HCT116 (cell line): ENCODE results near the gene ASB14. TPM values are rescaled to one million over a fixed set of nuclear protein-coding genes. Genes with fewer than 3 reads are reported as not detected.

Source experiments
- ATAC-seq: fragments of 200-7000 bp; cut with Tn5 transposase; 2 replicates; pipeline ENCODE4 v1.9.1; 2020; ENCODE audit warnings: mild to moderate bottlenecking, moderate library complexity
- BruUV-seq: library from RNA; stranded (reverse); fragments of 400-500 nt; replicated peaks from 2 replicates; lab custom pipeline; 2021; lab: Mats Ljungman, UMichigan
- CTCF ChIA-PET: fragments of 300-600 bp; sonication (Branson Sonifier 250); formaldehyde crosslinking; loops from one replicate; lab custom pipeline; 2021; ENCODE audit warnings: antibody characterized with exemption; lab: Charles Lee
- POLR2A ChIA-PET: fragments of 300-600, 350-600 bp; sonication (Branson Sonifier 250); formaldehyde crosslinking; loops from one replicate; lab custom pipeline; 2021; ENCODE audit warnings: antibody characterized with exemption; lab: Charles Lee
- RAD21 ChIA-PET, 2 experiments: fragments of 300-600 bp; sonication (Branson Sonifier 250); formaldehyde crosslinking; loops; one replicate each; lab custom pipeline; 2023; ENCODE audit warnings: low total read pairs in 2 of 2; ENCODE audit not compliant: uncharacterized antibody in 2 of 2, unreplicated experiment in 2 of 2, low non-redundant PET in 1 of 2; lab: Charles Lee
- DNase-seq: peaks from one replicate; pipeline ENCODE4 v3.0.0-alpha.2; 2010; ENCODE audit warnings: low read depth, low spot score
- H2AFZ ChIP-seq: fragments of 200-600 bp; shearing (Covaris generic), sonication (generic); 2 replicates; pipeline ENCODE4 v1.6.1; 2017; ENCODE audit warnings: low read depth, mixed run types, mixed read lengths, antibody characterized with exemption, low read length; ENCODE audit not compliant: poor library complexity, severe bottlenecking
- H3K27ac ChIP-seq: 2 replicates; pipeline ENCODE4 v1.5.1; 2012; ENCODE audit warnings: low read depth, low read length
- H3K27me3 ChIP-seq: fragments of 200-600 bp; sonication (generic); 2 replicates; pipeline ENCODE4 v1.6.1; 2016; ENCODE audit warnings: mixed run types, low read length, mixed read lengths; ENCODE audit not compliant: insufficient read depth
- H3K36me3 ChIP-seq, 2 experiments: fragments of 200-500 bp in 1 of 2; fragments of 200-600 bp in 1 of 2; sonication (Bioruptor generic) in 1 of 2; sonication (generic) in 1 of 2; 2 replicates each; pipeline versions ENCODE4 v1.5.1 to v1.6.1; 2014 to 2016; ENCODE audit warnings: low read length in 2 of 2, inconsistent platforms in 1 of 2, mixed read lengths in 1 of 2, mixed run types in 1 of 2; ENCODE audit not compliant: insufficient read depth in 2 of 2, control insufficient read depth in 1 of 2
- H3K4me1 ChIP-seq, 2 experiments: fragments of 200-600 bp in 1 of 2; sonication (generic) in 1 of 2; 2 replicates each; pipeline versions ENCODE4 v1.5.1 to v1.6.1; 2012 to 2017; ENCODE audit warnings: low read length in 2 of 2, inconsistent platforms in 1 of 2, mild to moderate bottlenecking in 1 of 2, mixed read lengths in 1 of 2, mixed run types in 1 of 2, moderate library complexity in 1 of 2; ENCODE audit not compliant: insufficient read depth in 2 of 2, control insufficient read depth in 1 of 2
- H3K4me2 ChIP-seq: fragments of 200-600 bp; sonication (generic); 2 replicates; pipeline ENCODE4 v1.6.1; 2017; ENCODE audit warnings: mixed run types, low read length, mixed read lengths
- H3K4me3 ChIP-seq, 2 experiments: fragments of 200-600 bp in 1 of 2; sonication (generic) in 1 of 2; replicated peaks in 1 of 2; 2 replicates each; pipeline ENCODE4 v1.5.1; 2011 to 2016; ENCODE audit warnings: low read length in 2 of 2, control low read depth in 1 of 2, low read depth in 1 of 2, mild to moderate bottlenecking in 1 of 2, mixed read lengths in 1 of 2, mixed run types in 1 of 2
- H3K79me2 ChIP-seq: fragments of 200-600 bp; sonication (generic); 2 replicates; pipeline ENCODE4 v1.6.1; 2017; ENCODE audit warnings: mild to moderate bottlenecking, mixed run types, low read length, moderate library complexity, mixed read lengths; ENCODE audit not compliant: insufficient read depth
- H3K9ac ChIP-seq: fragments of 200-600 bp; sonication (generic); 2 replicates; pipeline ENCODE4 v1.6.1; 2016; ENCODE audit warnings: low read length, mixed read lengths
- H3K9me2 ChIP-seq: fragments of 200-600 bp; sonication (generic), shearing (Covaris generic); 2 replicates; pipeline ENCODE4 v1.6.1; 2017; ENCODE audit warnings: mixed run types, mild to moderate bottlenecking, moderate library complexity; ENCODE audit not compliant: insufficient read depth
- H3K9me3 ChIP-seq, 2 experiments: fragments of 200-500 bp in 1 of 2; fragments of 200-600 bp in 1 of 2; sonication (Bioruptor generic) in 1 of 2; sonication (generic) in 1 of 2; 2 replicates each; pipeline ENCODE4 v1.6.1; 2014 to 2017; ENCODE audit warnings: low read length in 2 of 2, mixed read lengths in 2 of 2, inconsistent platforms in 1 of 2, low read depth in 1 of 2, mild to moderate bottlenecking in 1 of 2, mixed run types in 1 of 2, moderate library complexity in 1 of 2; ENCODE audit not compliant: control insufficient read depth in 1 of 2, insufficient read depth in 1 of 2
- H4K20me1 ChIP-seq: fragments of 200-600 bp; sonication (generic), shearing (Covaris generic); 2 replicates; pipeline ENCODE4 v1.6.1; 2017; ENCODE audit warnings: mixed run types, mild to moderate bottlenecking, moderate library complexity; ENCODE audit not compliant: insufficient read depth
- CBX3 ChIP-seq: IDR thresholded peaks from 2 replicates; pipeline ENCODE4 v1.6.1; 2012; ENCODE audit warnings: low read depth
- CEBPB ChIP-seq: IDR thresholded peaks from 2 replicates; pipeline ENCODE4 v1.6.1; 2012; ENCODE audit warnings: low read depth
- EZH2phosphoT487 ChIP-seq: fragments of 200-600 bp; IDR thresholded peaks from 2 replicates; pipeline ENCODE4 v1.6.1; 2018; ENCODE audit warnings: antibody characterized with exemption, borderline replicate concordance
- JUND ChIP-seq: IDR thresholded peaks from 2 replicates; pipeline ENCODE4 v1.6.1; 2012
- POLR2A ChIP-seq: IDR thresholded peaks from 2 replicates; pipeline ENCODE4 v1.7.0; 2011; ENCODE audit warnings: borderline replicate concordance; ENCODE audit not compliant: insufficient read depth, insufficient read length; ENCODE audit errors: extremely low read depth
- POLR2AphosphoS5 ChIP-seq: IDR thresholded peaks from 2 replicates; pipeline ENCODE4 v1.6.1; 2011; ENCODE audit warnings: mild to moderate bottlenecking, low read depth, low read length, moderate library complexity
- RAD21 ChIP-seq: IDR thresholded peaks from 2 replicates; pipeline ENCODE4 v1.6.1; 2012; ENCODE audit warnings: low read depth, mild to moderate bottlenecking
- SP1 ChIP-seq: IDR thresholded peaks from 2 replicates; pipeline ENCODE4 v1.6.1; 2012; ENCODE audit warnings: low read depth
- YY1 ChIP-seq: IDR thresholded peaks from 2 replicates; pipeline ENCODE4 v1.6.1; 2011; ENCODE audit warnings: low read length, low read depth, moderate library complexity, mild to moderate bottlenecking; ENCODE audit not compliant: insufficient replicate concordance; ENCODE audit errors: extremely low read depth
- ZFX ChIP-seq: fragments of 450-650 bp; IDR thresholded peaks from 2 replicates; pipeline ENCODE4 v1.6.1; 2017
- ZNF274 ChIP-seq: fragments of 200-500 bp; sonication (Bioruptor generic); IDR thresholded peaks from 2 replicates; pipeline ENCODE4 v1.6.1; 2014; ENCODE audit warnings: mild to moderate bottlenecking, low read depth, low read length, inconsistent platforms
- intact Hi-C: fragments of 100-400 bp; cut with micrococcal nuclease; formaldehyde crosslinking; loops from 2 replicates; pipeline ENCODE4 v1.10.0; 2022
- total RNA-seq: library from RNA; stranded (reverse); gene quantifications from one replicate; pipeline ENCODE4 v1.2.1, GENCODE V29; 2021; ENCODE audit not compliant: unreplicated experiment
- TF ChIP-seq, protein P1 (sequence below): IDR thresholded peaks from 2 replicates; pipeline ENCODE4 v1.6.1; 2011; ENCODE audit warnings: mild to moderate bottlenecking, low read length, moderate library complexity; ENCODE audit not compliant: insufficient replicate concordance; ENCODE audit errors: extremely low read depth
- TF ChIP-seq, protein P2 (sequence below): IDR thresholded peaks from 2 replicates; pipeline ENCODE4 v1.6.1; 2012
- TF ChIP-seq, protein P3 (sequence below), 3 experiments: fragments of 200-600 bp in 1 of 3; sonication (generic) in 1 of 3; IDR thresholded peaks in 2 of 3; conservative IDR thresholded peaks in 1 of 3; 2 replicates each; pipeline ENCODE4 v1.5.1; 2012 to 2017; ENCODE audit warnings: low read depth in 2 of 3, low read length in 2 of 3, antibody characterized with exemption in 1 of 3, borderline replicate concordance in 1 of 3, control low read depth in 1 of 3, mild to moderate bottlenecking in 1 of 3, mixed read lengths in 1 of 3, mixed run types in 1 of 3, moderate library complexity in 1 of 3; ENCODE audit not compliant: insufficient read depth in 1 of 3
- TF ChIP-seq, protein P4 (sequence below): IDR thresholded peaks from 2 replicates; pipeline ENCODE4 v1.6.1; 2012; ENCODE audit warnings: low read depth

ASB14 gene
- total RNA-seq, 1 experiment from 2014 or later, result not detected

DNA sequence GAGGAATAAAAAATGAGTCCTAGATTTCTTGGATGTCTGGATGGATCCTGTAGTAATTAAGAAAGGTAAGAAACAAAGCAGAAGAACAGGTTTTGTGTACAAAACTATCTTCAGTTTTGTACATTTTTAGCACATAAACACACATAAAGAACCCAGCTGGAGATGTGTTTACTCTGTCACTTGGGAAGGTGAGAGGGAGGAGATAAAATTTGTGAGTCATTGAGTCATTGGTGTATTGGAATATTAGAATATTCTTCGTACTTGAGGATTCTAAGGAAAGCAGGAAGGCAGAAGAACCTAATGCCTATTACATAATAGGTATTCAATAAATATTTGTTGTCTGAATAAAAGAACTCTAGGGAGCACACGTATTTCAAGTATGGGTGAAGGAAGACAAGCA, 47.5 kb downstream of the ASB14 start:
- no peak for ATAC-seq
- Histone ChIP-seq H3K27ac (no peak overlapping the region), H3K4me3 (no peak overlapping the region), H3K27me3 (no peaks in the 10 kb centered on the region), H2AFZ (no peak overlapping the region), H4K20me1 (no peaks in the 10 kb centered on the region), H3K4me2 (no peak overlapping the region), H3K4me1 (no peaks in the 10 kb centered on the region), H3K36me3 (peaks cover 18 to 37% of the 10 kb centered on the region in 2 experiments), H3K79me2 (no peaks in the 10 kb centered on the region), H3K9me3 (no peaks in the 10 kb centered on the region), H3K9me2 (no peaks in the 10 kb centered on the region), H3K9ac (no peak overlapping the region)
- intact Hi-C loops, result no loop called here
- POLR2A ChIA-PET, result no interaction called here
- RAD21 ChIA-PET, result no interaction called here
- CTCF ChIA-PET, result no interaction called here
- TF ChIP-seq SP1 (no peak), YY1 (no peak), RAD21 (no peak), ZFX (no peak), POLR2A (no peak), ZNF274 (no peak), JUND (no peak), EZH2phosphoT487 (no peak), CBX3 (no peak), POLR2AphosphoS5 (no peak), CEBPB (no peak)
- TF ChIP-seq, protein P1, sequence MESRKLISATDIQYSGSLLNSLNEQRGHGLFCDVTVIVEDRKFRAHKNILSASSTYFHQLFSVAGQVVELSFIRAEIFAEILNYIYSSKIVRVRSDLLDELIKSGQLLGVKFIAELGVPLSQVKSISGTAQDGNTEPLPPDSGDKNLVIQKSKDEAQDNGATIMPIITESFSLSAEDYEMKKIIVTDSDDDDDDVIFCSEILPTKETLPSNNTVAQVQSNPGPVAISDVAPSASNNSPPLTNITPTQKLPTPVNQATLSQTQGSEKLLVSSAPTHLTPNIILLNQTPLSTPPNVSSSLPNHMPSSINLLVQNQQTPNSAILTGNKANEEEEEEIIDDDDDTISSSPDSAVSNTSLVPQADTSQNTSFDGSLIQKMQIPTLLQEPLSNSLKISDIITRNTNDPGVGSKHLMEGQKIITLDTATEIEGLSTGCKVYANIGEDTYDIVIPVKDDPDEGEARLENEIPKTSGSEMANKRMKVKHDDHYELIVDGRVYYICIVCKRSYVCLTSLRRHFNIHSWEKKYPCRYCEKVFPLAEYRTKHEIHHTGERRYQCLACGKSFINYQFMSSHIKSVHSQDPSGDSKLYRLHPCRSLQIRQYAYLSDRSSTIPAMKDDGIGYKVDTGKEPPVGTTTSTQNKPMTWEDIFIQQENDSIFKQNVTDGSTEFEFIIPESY, result no peak
- TF ChIP-seq, protein P2, sequence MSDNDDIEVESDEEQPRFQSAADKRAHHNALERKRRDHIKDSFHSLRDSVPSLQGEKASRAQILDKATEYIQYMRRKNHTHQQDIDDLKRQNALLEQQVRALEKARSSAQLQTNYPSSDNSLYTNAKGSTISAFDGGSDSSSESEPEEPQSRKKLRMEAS, result no peak
- TF ChIP-seq, protein P3, sequence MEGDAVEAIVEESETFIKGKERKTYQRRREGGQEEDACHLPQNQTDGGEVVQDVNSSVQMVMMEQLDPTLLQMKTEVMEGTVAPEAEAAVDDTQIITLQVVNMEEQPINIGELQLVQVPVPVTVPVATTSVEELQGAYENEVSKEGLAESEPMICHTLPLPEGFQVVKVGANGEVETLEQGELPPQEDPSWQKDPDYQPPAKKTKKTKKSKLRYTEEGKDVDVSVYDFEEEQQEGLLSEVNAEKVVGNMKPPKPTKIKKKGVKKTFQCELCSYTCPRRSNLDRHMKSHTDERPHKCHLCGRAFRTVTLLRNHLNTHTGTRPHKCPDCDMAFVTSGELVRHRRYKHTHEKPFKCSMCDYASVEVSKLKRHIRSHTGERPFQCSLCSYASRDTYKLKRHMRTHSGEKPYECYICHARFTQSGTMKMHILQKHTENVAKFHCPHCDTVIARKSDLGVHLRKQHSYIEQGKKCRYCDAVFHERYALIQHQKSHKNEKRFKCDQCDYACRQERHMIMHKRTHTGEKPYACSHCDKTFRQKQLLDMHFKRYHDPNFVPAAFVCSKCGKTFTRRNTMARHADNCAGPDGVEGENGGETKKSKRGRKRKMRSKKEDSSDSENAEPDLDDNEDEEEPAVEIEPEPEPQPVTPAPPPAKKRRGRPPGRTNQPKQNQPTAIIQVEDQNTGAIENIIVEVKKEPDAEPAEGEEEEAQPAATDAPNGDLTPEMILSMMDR (IDR thresholded peaks at IDR 0.05 in 2 of 3, conservative IDR thresholded peaks at IDR 0.05 in 1 of 3; ENCODE audit: borderline replicate concordance in 1 of 3, insufficient read depth in 1 of 3, low read depth in 2 of 3, low read length in 2 of 3), result no peak
- TF ChIP-seq, protein P4, sequence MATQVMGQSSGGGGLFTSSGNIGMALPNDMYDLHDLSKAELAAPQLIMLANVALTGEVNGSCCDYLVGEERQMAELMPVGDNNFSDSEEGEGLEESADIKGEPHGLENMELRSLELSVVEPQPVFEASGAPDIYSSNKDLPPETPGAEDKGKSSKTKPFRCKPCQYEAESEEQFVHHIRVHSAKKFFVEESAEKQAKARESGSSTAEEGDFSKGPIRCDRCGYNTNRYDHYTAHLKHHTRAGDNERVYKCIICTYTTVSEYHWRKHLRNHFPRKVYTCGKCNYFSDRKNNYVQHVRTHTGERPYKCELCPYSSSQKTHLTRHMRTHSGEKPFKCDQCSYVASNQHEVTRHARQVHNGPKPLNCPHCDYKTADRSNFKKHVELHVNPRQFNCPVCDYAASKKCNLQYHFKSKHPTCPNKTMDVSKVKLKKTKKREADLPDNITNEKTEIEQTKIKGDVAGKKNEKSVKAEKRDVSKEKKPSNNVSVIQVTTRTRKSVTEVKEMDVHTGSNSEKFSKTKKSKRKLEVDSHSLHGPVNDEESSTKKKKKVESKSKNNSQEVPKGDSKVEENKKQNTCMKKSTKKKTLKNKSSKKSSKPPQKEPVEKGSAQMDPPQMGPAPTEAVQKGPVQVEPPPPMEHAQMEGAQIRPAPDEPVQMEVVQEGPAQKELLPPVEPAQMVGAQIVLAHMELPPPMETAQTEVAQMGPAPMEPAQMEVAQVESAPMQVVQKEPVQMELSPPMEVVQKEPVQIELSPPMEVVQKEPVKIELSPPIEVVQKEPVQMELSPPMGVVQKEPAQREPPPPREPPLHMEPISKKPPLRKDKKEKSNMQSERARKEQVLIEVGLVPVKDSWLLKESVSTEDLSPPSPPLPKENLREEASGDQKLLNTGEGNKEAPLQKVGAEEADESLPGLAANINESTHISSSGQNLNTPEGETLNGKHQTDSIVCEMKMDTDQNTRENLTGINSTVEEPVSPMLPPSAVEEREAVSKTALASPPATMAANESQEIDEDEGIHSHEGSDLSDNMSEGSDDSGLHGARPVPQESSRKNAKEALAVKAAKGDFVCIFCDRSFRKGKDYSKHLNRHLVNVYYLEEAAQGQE, result no peak
- DNase-seq, result no peak
- no TSS peak for BruUV-seq
